ENCODE data around the gene EIF3B.
"Not testable (repeated sequence)": the region's sequence is repeated elsewhere in the genome, so short reads cannot be mapped to it uniquely, and the experiment has no call there.

The EIF3B gene

GRCh38 chr7:2347351-2348063 lies 7.1 kb upstream of the EIF3B start:
- not testable (repeated sequence) for DNase-seq (ENCODE audit: low spot score)

GRCh38 chr7:2350055-2350454 lies 4.6 kb upstream of the EIF3B start:
- no peak for DNase-seq (ENCODE audit: low spot score)

- DNase-seq (ENCODE audit: low spot score), result no peak
These were observed 3.8 kb upstream of the EIF3B start for GRCh38 chr7:2350861-2351260.

- DNase-seq (ENCODE audit: low spot score), result no peak
These were observed 1.3 kb upstream of the EIF3B start for GRCh38 chr7:2353113-2353935.

- peak; percentile 84 for DNase-seq (ENCODE audit: low spot score)
These were observed 766 bp upstream of the EIF3B start for GRCh38 chr7:2353936-2354185.

- DNase-seq (ENCODE audit: low spot score), result peak; percentile 1
These were observed 495 bp downstream of the EIF3B start for GRCh38 chr7:2354939-2355704.

GRCh38 chr7:2355705-2356008 lies 1.0 kb downstream of the EIF3B start:
- DNase-seq (ENCODE audit: low spot score), result peak; percentile 7

GRCh38 chr7:2357165-2357564 lies 2.5 kb downstream of the EIF3B start:
- DNase-seq (ENCODE audit: low spot score), result no peak

GRCh38 chr7:2357571-2357970 lies 2.9 kb downstream of the EIF3B start:
- no peak for DNase-seq (ENCODE audit: low spot score)

- DNase-seq (ENCODE audit: low spot score), result no peak
These were observed 4.4 kb downstream of the EIF3B start for GRCh38 chr7:2358968-2359527.

GRCh38 chr7:2359610-2360009 lies 5.0 kb downstream of the EIF3B start:
- DNase-seq (ENCODE audit: low spot score), result no peak

- no peak for DNase-seq (ENCODE audit: low spot score)
These were observed 6.2 kb downstream of the EIF3B start for GRCh38 chr7:2360796-2361195.

- no peak for DNase-seq (ENCODE audit: low spot score)
These were observed 7.9 kb downstream of the EIF3B start for GRCh38 chr7:2362385-2363088.

GRCh38 chr7:2369139-2369538 lies 14.5 kb downstream of the EIF3B start:
- DNase-seq (ENCODE audit: low spot score), result no peak

GRCh38 chr7:2371329-2371728 lies 16.7 kb downstream of the EIF3B start:
- no peak for DNase-seq (ENCODE audit: low spot score)

- DNase-seq (ENCODE audit: low spot score), result no peak
These were observed 18.1 kb downstream of the EIF3B start for GRCh38 chr7:2372724-2373123.

GRCh38 chr7:2373124-2373556 lies 18.5 kb downstream of the EIF3B start:
- DNase-seq (ENCODE audit: low spot score), result no peak

GRCh38 chr7:2373646-2374045 lies 19.0 kb downstream of the EIF3B start:
- no peak for DNase-seq (ENCODE audit: low spot score)

GRCh38 chr7:2374401-2374800 lies 19.8 kb downstream of the EIF3B start:
- DNase-seq (ENCODE audit: low spot score), result no peak

GRCh38 chr7:2374830-2375728 lies 20.5 kb downstream of the EIF3B start:
- no peak for DNase-seq (ENCODE audit: low spot score)

Data from kidney capillary endothelial cell (primary cell).